CD14-positive monocyte (primary cell): ENCODE results near the gene CCP110. TPM values are rescaled to one million over a fixed set of nuclear protein-coding genes. Genes with fewer than 3 reads are reported as not detected.

Source experiments
- DNase-seq, 3 donors: peaks; one replicate each; pipeline ENCODE4 v3.0.0-alpha.2; 2011 to 2022
- H2AFZ ChIP-seq: 2 replicates; pipeline ENCODE4 v1.6.0; 2012; ENCODE audit warnings: mild to moderate bottlenecking, low read depth, low read length, inconsistent platforms; ENCODE audit not compliant: insufficient read depth, poor library complexity, severe bottlenecking
- H3K27ac ChIP-seq, 2 donors: 1 replicate in 1 of 2; 2 replicates in 1 of 2; pipeline ENCODE4 v1.5.1; 2012 to 2013; ENCODE audit warnings: low read length in 2 of 2, control low read depth in 1 of 2, inconsistent platforms in 1 of 2, low read depth in 1 of 2, mild to moderate bottlenecking in 1 of 2
- H3K27me3 ChIP-seq, 2 donors: one replicate each; pipeline versions ENCODE4 v1.6.0 to v1.6.1; 2011 to 2013; ENCODE audit warnings: low read length in 2 of 2; ENCODE audit not compliant: control insufficient read depth in 2 of 2, insufficient read depth in 2 of 2
- H3K36me3 ChIP-seq, 2 donors: replicated peaks in 1 of 2; 1 replicate in 1 of 2; 2 replicates in 1 of 2; pipeline versions ENCODE4 v1.5.1 to v1.6.1; 2012 to 2013; ENCODE audit warnings: low read length in 2 of 2, control low read depth in 1 of 2, inconsistent platforms in 1 of 2, mild to moderate bottlenecking in 1 of 2; ENCODE audit not compliant: insufficient read depth in 2 of 2, control insufficient read depth in 1 of 2
- H3K4me1 ChIP-seq, 2 donors: 1 replicate in 1 of 2; 2 replicates in 1 of 2; pipeline versions ENCODE4 v1.5.1 to v1.6.1; 2012 to 2013; ENCODE audit warnings: low read length in 2 of 2, control low read depth in 1 of 2, inconsistent platforms in 1 of 2, mild to moderate bottlenecking in 1 of 2, moderate library complexity in 1 of 2; ENCODE audit not compliant: insufficient read depth in 2 of 2, control insufficient read depth in 1 of 2
- H3K4me2 ChIP-seq: replicated peaks from 2 replicates; pipeline ENCODE3; 2012; ENCODE audit warnings: low read length, moderate library complexity, mild to moderate bottlenecking; ENCODE audit not compliant: poor library complexity, severe bottlenecking; ENCODE audit errors: extremely low read depth
- H3K4me3 ChIP-seq, 3 experiments: fragments of 200-600 bp in 1 of 3; sonication (generic) in 1 of 3; replicated peaks in 1 of 3; 1 replicate in 2 of 3; 2 replicates in 1 of 3; pipeline ENCODE4 v1.5.1; 2011 to 2013; ENCODE audit warnings: low read length in 3 of 3, mild to moderate bottlenecking in 3 of 3, control low read depth in 2 of 3, low read depth in 2 of 3, inconsistent platforms in 1 of 3, moderate library complexity in 1 of 3
- H3K79me2 ChIP-seq: 2 replicates; pipeline ENCODE4 v1.6.0; 2012; ENCODE audit warnings: mild to moderate bottlenecking, control low read depth, inconsistent platforms, low read length, moderate library complexity; ENCODE audit not compliant: insufficient read depth
- H3K9ac ChIP-seq: 2 replicates; pipeline ENCODE4 v1.6.0; 2017; ENCODE audit warnings: low read length, mild to moderate bottlenecking; ENCODE audit not compliant: insufficient read depth, poor library complexity, severe bottlenecking
- H3K9me3 ChIP-seq, 2 donors: replicated peaks in 1 of 2; 1 replicate in 1 of 2; 2 replicates in 1 of 2; pipeline versions ENCODE4 v1.5.1 to v1.6.1; 2012 to 2013; ENCODE audit warnings: low read length in 2 of 2, control low read depth in 1 of 2; ENCODE audit not compliant: control insufficient read depth in 1 of 2, insufficient read depth in 1 of 2
- H4K20me1 ChIP-seq: 2 replicates; pipeline ENCODE4 v1.6.0; 2012; ENCODE audit warnings: mild to moderate bottlenecking, low read length, control low read depth, moderate library complexity; ENCODE audit not compliant: insufficient read depth
- H3K27ac Mint-ChIP-seq, 7 donors: one replicate each; pipeline ENCODE4 v1.8.0; 2020; ENCODE audit warnings: mild to moderate bottlenecking in 7 of 7, mixed read lengths in 7 of 7, moderate library complexity in 6 of 7, inconsistent platforms in 2 of 7
- H3K27me3 Mint-ChIP-seq, 3 donors: one replicate each; pipeline ENCODE4 v1.8.0; 2021 to 2022; ENCODE audit warnings: low read depth in 3 of 3, mild to moderate bottlenecking in 3 of 3, mixed read lengths in 3 of 3, moderate library complexity in 3 of 3, inconsistent platforms in 1 of 3
- H3K36me3 Mint-ChIP-seq, 2 donors: one replicate each; pipeline ENCODE4 v1.8.0; 2020; ENCODE audit warnings: mixed read lengths in 2 of 2, inconsistent platforms in 1 of 2, mild to moderate bottlenecking in 1 of 2
- H3K4me1 Mint-ChIP-seq: one replicate; pipeline ENCODE4 v1.8.0; 2020; ENCODE audit warnings: mild to moderate bottlenecking, mixed read lengths
- H3K4me3 Mint-ChIP-seq, 2 donors: one replicate each; pipeline ENCODE4 v1.8.0; 2020; ENCODE audit warnings: mild to moderate bottlenecking in 2 of 2, mixed read lengths in 2 of 2, moderate library complexity in 1 of 2
- H3K9me3 Mint-ChIP-seq, 7 donors: one replicate each; pipeline ENCODE4 v1.8.0; 2020 to 2022; ENCODE audit warnings: mixed read lengths in 7 of 7, mild to moderate bottlenecking in 6 of 7, moderate library complexity in 6 of 7, inconsistent platforms in 2 of 7
- WGBS: methylation state at CpG from one replicate; pipeline ENCODE4 v1.1.5; 2013; ENCODE audit warnings: missing lambda C conversion rate; ENCODE audit not compliant: insufficient coverage; 5-methylcytosine and 5-hydroxymethylcytosine counted together
- intact Hi-C, 2 donors: fragments of 100-400 bp; cut with micrococcal nuclease; formaldehyde crosslinking; loops; one replicate each; pipeline versions ENCODE4 v1.15.0 to v1.15.1; 2023
- polyA plus RNA-seq, 3 donors: library from polyadenylated mRNA; depleted of rRNA in 1 of 3; unstranded in 2 of 3; stranded (reverse) in 1 of 3; fragments of 300-500 nt in 2 of 3; fragments of >200 nt in 1 of 3; fragmentation: Illumina TruSeq in 2 of 3; gene quantifications; 1 replicate in 2 of 3; 2 replicates in 1 of 3; pipeline ENCODE4 v1.2.3, GENCODE V29; 2012 to 2021
- TF ChIP-seq, protein P1 (sequence below): fragments of 200-600 bp; IDR thresholded peaks from one replicate; pipeline ENCODE4 v1.8.0; 2022; ENCODE audit warnings: antibody characterized with exemption, mild to moderate bottlenecking

The CCP110 gene
- polyA plus RNA-seq, 3 donors: 3.5 to 6.2 (median 6.1) TPM

DNA sequence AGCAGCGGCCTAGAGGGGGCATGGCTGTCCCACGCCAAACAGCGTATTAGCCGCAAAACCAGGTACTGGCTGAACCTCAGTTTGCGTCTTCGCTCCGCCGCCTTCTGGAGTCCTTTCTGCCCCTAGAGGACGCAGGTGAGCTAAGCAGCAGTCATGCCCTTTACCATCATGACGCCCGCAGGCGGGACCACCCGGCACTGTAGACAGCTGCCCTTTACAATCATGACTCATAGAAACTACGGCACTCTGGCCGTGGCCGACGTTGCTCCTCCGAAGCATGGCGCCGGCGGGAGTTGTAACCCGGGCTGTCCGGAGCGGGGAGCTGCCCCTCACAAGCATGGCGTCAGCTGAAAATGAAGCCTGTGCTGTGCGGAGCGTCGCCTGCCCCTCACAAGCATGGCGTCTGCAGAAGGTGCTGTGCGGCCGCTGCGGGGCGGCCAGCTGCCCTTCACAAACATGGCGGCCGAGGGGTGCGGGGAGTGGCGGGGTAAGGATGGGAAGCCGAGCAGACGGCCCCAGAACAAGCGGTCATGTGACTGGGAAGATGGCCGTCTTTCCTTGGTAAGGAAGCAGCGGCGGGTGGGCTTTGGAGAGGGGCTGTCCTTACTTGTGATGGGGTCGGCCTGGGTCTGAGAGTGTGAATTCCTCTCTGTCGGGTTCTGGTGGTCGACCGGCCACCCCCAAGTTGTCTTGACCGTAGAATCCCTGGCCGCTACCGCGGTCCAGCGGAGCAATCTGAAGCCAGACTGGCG lies 31.6 kb downstream of the CCP110 start, which contains the start of gene VPS35L:
TSS of gene VPS35L (plus strand) at position 518 of the 752 bp plus-strand sequence. CDS start at position 545, 27 bp downstream.
- H3K4me3 Mint-ChIP-seq: peak within 1 kb of the TSS; percentile 86 to 95
- peak within 1 kb of the TSS; percentile 92 for H3K9ac ChIP-seq
- peak within 1 kb of the TSS; percentile 91 for H2AFZ ChIP-seq
- H3K27me3 ChIP-seq: no peaks in the 10 kb centered on the region
- peak within 1 kb of the TSS; percentile 91 to 99 (median 97) for H3K27ac Mint-ChIP-seq
- peaks cover 8 to 13% of the 10 kb centered on the region in 2 donors for H3K36me3 Mint-ChIP-seq
- TF ChIP-seq, protein P1, sequence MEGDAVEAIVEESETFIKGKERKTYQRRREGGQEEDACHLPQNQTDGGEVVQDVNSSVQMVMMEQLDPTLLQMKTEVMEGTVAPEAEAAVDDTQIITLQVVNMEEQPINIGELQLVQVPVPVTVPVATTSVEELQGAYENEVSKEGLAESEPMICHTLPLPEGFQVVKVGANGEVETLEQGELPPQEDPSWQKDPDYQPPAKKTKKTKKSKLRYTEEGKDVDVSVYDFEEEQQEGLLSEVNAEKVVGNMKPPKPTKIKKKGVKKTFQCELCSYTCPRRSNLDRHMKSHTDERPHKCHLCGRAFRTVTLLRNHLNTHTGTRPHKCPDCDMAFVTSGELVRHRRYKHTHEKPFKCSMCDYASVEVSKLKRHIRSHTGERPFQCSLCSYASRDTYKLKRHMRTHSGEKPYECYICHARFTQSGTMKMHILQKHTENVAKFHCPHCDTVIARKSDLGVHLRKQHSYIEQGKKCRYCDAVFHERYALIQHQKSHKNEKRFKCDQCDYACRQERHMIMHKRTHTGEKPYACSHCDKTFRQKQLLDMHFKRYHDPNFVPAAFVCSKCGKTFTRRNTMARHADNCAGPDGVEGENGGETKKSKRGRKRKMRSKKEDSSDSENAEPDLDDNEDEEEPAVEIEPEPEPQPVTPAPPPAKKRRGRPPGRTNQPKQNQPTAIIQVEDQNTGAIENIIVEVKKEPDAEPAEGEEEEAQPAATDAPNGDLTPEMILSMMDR: peak; percentile 81
- peaks cover 0 to 5% (median 3%) of the 10 kb centered on the region in 3 donors for H3K27me3 Mint-ChIP-seq
- intact Hi-C loops: loop anchor here (1.0 to 10.0 kb wide), 7 partner anchors 32 to 751 kb away; partner anchors contain the start of genes CCP110 (in 2 of the 2), ARL6IP1 (in 1 of the 2), COQ7 (in 1 of the 2) and GDE1 (in 1 of the 2)
- peak within 1 kb of the TSS; percentile 83 to 95 for H3K27ac ChIP-seq
- peaks cover 0 to 7% (median 2%) of the 10 kb centered on the region in 7 donors for H3K9me3 Mint-ChIP-seq
- H3K4me3 ChIP-seq: peak within 1 kb of the TSS; percentile 69 to 89 (median 82)
- peak within 1 kb of the TSS; percentile 84 for H3K4me2 ChIP-seq
- peak; percentile 98 to 100 (median 99) for DNase-seq
- H3K4me1 ChIP-seq: peaks cover 14 to 19% of the 10 kb centered on the region in 2 donors
- H3K79me2 ChIP-seq: peaks cover 15% of the 10 kb centered on the region
- under 1% methylated on average over 46 of the region's 53 CpGs for WGBS
- no peaks in the 10 kb centered on the region for H3K9me3 ChIP-seq
- peaks cover 13% of the 10 kb centered on the region for H3K4me1 Mint-ChIP-seq
- no peaks in the 10 kb centered on the region for H4K20me1 ChIP-seq
- H3K36me3 ChIP-seq: peaks cover 16 to 20% of the 10 kb centered on the region in 2 donors

DNA sequence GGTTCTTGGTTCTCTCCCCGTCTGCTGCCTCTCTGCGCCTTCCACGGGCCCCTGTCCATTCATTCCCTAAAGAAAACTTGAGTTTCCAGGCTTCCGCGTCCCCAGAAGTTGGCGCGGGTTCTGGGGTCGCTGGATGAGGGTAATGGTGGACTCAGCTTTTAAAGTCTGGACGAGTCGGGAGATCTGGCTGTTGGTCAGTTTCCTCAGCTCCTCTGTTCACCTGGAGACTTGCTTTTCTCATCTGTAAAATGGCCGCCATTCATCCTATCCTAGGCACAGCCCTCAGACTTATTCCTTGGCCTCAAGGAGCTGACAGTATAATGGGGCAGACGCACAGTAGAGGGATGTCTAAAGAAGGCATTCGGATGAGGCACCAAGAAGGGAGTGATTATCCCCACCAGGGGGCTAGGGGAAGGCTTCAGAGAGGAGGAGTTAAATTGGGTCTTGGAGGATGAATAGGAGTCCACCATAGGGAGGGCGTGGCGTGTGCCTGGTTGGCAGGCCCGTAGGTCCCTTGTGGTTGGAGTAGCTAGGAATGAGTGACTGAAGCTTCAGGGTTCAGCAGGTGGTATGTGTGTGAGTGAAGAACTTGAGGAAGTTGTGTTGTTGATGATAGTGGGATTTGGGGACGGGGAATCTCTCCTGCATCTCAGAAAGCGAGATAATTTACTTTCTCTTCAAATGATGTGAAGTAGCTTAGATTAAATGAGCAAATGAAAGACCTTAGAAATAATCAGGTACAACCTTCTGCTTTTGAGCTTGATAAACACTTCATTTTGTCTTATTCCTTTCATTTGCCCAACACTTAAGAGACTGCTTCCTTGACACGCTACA lies 32.4 kb downstream of the CCP110 start:
- intact Hi-C loops: loop anchor here (1.0 to 10.0 kb wide), 7 partner anchors 33 to 751 kb away; partner anchors contain the start of genes CCP110 (in 2 of the 2), ARL6IP1 (in 1 of the 2), COQ7 (in 1 of the 2) and GDE1 (in 1 of the 2)
- peaks cover 0 to 5% (median 3%) of the 10 kb centered on the region in 3 donors for H3K27me3 Mint-ChIP-seq
- peak; percentile 13 to 47 (median 14) for DNase-seq
- peaks cover 10 to 12% of the 10 kb centered on the region in 2 donors for H3K36me3 ChIP-seq
- WGBS: 23% methylated on average over 9 of the region's 19 CpGs
- H3K9ac ChIP-seq: peak overlapping the region; percentile 92
- peaks cover 14 to 19% of the 10 kb centered on the region in 2 donors for H3K4me1 ChIP-seq
- peaks cover 7 to 13% of the 10 kb centered on the region in 2 donors for H3K36me3 Mint-ChIP-seq
- no peaks in the 10 kb centered on the region for H3K27me3 ChIP-seq
- TF ChIP-seq, protein P1: no peak
- H3K27ac Mint-ChIP-seq: peak overlapping the region; percentile 91 to 99 (median 97)
- H3K79me2 ChIP-seq: peaks cover 21% of the 10 kb centered on the region
- H4K20me1 ChIP-seq: no peaks in the 10 kb centered on the region
- H3K9me3 ChIP-seq: no peaks in the 10 kb centered on the region
- H3K27ac ChIP-seq: peak overlapping the region; percentile 83 to 95
- peak overlapping the region; percentile 84 for H3K4me2 ChIP-seq
- peak overlapping the region; percentile 91 for H2AFZ ChIP-seq
- peaks cover 0 to 7% (median 2%) of the 10 kb centered on the region in 7 donors for H3K9me3 Mint-ChIP-seq
- peak overlapping the region; percentile 86 to 95 for H3K4me3 Mint-ChIP-seq
- H3K4me3 ChIP-seq: peak overlapping the region; percentile 69 to 89 (median 82)
- H3K4me1 Mint-ChIP-seq: peaks cover 13% of the 10 kb centered on the region
